Measurements from ENCODE around the gene SVIL.

SVIL gene, protein sequence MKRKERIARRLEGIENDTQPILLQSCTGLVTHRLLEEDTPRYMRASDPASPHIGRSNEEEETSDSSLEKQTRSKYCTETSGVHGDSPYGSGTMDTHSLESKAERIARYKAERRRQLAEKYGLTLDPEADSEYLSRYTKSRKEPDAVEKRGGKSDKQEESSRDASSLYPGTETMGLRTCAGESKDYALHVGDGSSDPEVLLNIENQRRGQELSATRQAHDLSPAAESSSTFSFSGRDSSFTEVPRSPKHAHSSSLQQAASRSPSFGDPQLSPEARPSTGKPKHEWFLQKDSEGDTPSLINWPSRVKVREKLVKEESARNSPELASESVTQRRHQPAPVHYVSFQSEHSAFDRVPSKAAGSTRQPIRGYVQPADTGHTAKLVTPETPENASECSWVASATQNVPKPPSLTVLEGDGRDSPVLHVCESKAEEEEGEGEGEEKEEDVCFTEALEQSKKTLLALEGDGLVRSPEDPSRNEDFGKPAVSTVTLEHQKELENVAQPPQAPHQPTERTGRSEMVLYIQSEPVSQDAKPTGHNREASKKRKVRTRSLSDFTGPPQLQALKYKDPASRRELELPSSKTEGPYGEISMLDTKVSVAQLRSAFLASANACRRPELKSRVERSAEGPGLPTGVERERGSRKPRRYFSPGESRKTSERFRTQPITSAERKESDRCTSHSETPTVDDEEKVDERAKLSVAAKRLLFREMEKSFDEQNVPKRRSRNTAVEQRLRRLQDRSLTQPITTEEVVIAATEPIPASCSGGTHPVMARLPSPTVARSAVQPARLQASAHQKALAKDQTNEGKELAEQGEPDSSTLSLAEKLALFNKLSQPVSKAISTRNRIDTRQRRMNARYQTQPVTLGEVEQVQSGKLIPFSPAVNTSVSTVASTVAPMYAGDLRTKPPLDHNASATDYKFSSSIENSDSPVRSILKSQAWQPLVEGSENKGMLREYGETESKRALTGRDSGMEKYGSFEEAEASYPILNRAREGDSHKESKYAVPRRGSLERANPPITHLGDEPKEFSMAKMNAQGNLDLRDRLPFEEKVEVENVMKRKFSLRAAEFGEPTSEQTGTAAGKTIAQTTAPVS (N-terminal part only)

DNA sequence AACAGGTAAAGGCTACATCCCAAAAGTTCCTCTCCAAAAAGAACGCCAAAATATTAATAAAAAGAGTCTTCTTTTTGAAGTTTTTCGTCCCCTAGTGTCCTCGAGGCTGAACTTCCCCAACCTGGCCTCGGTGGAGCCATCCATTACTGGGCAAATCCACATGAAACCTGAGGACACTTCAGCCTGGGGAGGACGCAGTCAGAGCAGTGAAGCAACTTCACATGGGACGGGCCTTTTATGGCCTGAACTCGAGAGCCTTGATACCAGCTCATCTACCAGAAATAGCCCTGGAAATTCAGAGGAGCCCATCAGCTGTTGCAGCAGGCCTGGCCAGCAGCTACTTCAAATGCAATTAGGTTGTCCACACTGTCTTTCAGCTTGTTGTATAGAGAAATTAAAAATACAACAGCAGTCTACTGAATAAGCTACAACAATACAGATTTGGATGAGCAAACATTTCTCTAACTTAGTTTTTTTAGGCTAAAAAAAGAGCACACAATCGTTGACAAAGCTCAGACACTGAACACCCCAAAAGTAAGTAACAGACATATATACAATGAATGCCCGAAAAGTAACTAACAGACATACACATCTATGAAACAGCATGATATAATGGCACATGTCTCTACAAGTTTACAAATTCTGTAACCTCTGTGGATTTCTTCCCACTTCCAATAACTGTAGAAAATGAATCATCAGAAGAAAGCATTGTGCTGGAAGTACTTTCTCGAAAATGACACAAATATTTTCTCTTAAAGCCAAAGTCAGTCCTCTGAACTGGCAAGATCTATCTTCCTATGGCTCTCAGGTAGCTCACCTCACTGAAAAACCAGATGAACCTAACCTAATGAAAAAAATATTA lies at the start of gene SVIL:
SVIL (minus strand) TSS at position 208 of the 862 bp plus-strand sequence. CDS start 79,913 bp downstream, outside the sequence.
- DNase-seq (ENCODE audit: low read depth, low spot score), result no peak

DNA sequence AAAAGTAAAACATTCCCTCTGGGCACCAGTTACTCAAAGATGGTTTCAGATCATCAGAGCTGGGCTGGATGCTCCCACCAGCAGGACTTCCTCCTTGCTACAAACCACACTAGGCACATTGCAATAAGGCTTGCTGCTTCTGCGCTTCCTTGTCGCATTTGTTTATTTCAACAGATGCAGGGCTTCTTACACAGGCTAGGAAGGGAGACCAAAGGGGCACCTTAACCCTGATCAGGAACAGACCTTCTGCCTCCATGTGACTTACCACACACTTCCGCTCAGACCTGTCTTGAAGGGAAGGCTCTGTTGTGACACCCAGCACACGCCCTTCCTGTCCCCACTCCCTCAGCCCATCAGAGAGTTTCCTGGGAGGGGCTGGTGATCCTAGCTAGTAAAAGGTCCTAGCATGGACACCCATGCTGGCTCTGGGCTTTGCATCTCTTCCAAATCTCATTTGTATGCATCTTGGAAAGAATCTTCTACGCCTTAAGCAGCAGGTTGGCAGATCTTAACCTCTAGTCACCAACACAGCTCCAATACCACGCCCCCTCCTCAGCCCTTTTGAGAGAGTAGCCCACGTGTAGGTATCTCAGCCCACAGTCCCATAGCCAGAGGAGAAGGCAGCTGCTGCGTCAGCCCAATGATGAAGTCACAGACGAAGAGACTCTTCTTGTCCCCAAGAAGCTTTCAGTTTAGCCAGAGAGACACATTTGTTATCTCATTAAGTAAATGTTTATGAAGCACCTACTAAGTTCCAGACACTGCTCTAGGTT lies 47.1 kb upstream of the SVIL start:
- no peak for TF ChIP-seq EZH2 (IDR thresholded peaks at IDR 0.05)
- no peak for TF ChIP-seq POLR2AphosphoS5 (IDR thresholded peaks at IDR 0.05; ENCODE audit: borderline replicate concordance, low read depth, low read length)
- no peak for TF ChIP-seq FOXP2 (optimal IDR thresholded peaks at IDR 0.05; ENCODE audit: control extremely low read depth, extremely low read length, insufficient read depth)
- H3K9ac ChIP-seq (ENCODE audit: insufficient read length), result no peak overlapping the region

More for the DNA sequence above, at the start of gene SVIL:
- H3K9me3 ChIP-seq (ENCODE audit: low read depth, low read length), result no peaks in the 10 kb centered on the region
- peak within 1 kb of the TSS; percentile 61 for H3K4me3 ChIP-seq
- H3K36me3 ChIP-seq (ENCODE audit: insufficient read depth, low read length), result no peaks in the 10 kb centered on the region
- peak within 1 kb of the TSS; percentile 7 for H3K9ac ChIP-seq (ENCODE audit: insufficient read length)
- H3K27ac ChIP-seq, result peak within 1 kb of the TSS; percentile 83
- TF ChIP-seq POLR2AphosphoS5 (IDR thresholded peaks at IDR 0.05; ENCODE audit: borderline replicate concordance, low read depth, low read length) (no peak), EZH2 (IDR thresholded peaks at IDR 0.05) (no peak), FOXP2 (optimal IDR thresholded peaks at IDR 0.05; ENCODE audit: control extremely low read depth, extremely low read length, insufficient read depth) (no peak)

DNA sequence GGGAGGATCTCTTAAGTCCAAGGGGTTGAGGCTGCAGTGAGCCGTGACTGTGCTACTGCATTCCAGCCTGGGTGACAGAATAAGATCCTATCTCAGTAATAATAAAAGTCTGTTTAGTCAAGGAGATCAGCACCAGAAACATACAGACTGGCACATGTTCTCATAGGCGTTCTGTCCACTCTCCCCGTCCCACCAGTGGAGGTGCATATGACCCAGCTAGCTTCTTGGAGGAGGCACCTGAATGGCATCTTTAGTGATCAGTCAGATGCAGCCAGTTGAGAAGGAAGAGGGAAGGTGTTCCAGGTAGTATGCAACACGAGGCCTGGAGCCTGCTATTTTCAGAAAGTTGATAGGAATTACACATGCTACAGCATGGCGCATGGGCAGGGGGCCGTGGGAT lies 45.3 kb upstream of the SVIL start:
- Histone ChIP-seq H3K9me3 (ENCODE audit: low read depth, low read length) (no peaks in the 10 kb centered on the region), H3K27ac (no peak overlapping the region), H3K4me3 (no peak overlapping the region), H3K36me3 (ENCODE audit: insufficient read depth, low read length) (no peaks in the 10 kb centered on the region), H3K9ac (ENCODE audit: insufficient read length) (no peak overlapping the region)
- TF ChIP-seq EZH2 (IDR thresholded peaks at IDR 0.05) (no peak), FOXP2 (optimal IDR thresholded peaks at IDR 0.05; ENCODE audit: control extremely low read depth, extremely low read length, insufficient read depth) (no peak), POLR2AphosphoS5 (IDR thresholded peaks at IDR 0.05; ENCODE audit: borderline replicate concordance, low read depth, low read length) (no peak)
- no peak for DNase-seq (ENCODE audit: low read depth, low spot score)

More for the DNA sequence above, 47.1 kb upstream of the SVIL start:
- DNase-seq (ENCODE audit: low read depth, low spot score), result no peak
- no peaks in the 10 kb centered on the region for H3K36me3 ChIP-seq (ENCODE audit: insufficient read depth, low read length)
- H3K27ac ChIP-seq, result no peak overlapping the region
- H3K4me3 ChIP-seq, result no peak overlapping the region
- H3K9me3 ChIP-seq (ENCODE audit: low read depth, low read length), result no peaks in the 10 kb centered on the region

DNA sequence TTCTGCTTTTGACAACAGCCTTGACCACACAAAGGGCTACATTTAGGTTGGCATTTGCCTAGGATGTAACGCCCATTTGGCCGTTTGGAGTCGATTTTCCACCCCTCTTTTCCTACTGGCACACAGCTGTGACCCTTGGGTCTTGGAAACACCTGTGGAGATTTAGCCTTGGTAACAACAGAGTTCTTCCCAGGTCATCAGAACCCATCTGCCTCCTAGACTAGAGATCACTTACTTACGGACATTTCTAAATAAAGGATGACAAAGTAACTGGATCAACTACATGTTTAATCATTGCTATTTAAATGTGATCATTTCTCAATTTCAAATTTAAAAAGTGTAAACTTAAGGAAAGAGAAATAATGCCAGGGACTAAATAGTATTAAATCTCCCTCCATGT lies 42.0 kb upstream of the SVIL start:
- no peak for DNase-seq (ENCODE audit: low read depth, low spot score)
- H3K9ac ChIP-seq (ENCODE audit: insufficient read length), result no peak overlapping the region
- no peak overlapping the region for H3K4me3 ChIP-seq
- H3K36me3 ChIP-seq (ENCODE audit: insufficient read depth, low read length), result no peaks in the 10 kb centered on the region
- TF ChIP-seq FOXP2 (optimal IDR thresholded peaks at IDR 0.05; ENCODE audit: control extremely low read depth, extremely low read length, insufficient read depth) (no peak), EZH2 (IDR thresholded peaks at IDR 0.05) (no peak), POLR2AphosphoS5 (IDR thresholded peaks at IDR 0.05; ENCODE audit: borderline replicate concordance, low read depth, low read length) (no peak)
- H3K27ac ChIP-seq, result no peak overlapping the region
- H3K9me3 ChIP-seq (ENCODE audit: low read depth, low read length), result no peaks in the 10 kb centered on the region

DNA sequence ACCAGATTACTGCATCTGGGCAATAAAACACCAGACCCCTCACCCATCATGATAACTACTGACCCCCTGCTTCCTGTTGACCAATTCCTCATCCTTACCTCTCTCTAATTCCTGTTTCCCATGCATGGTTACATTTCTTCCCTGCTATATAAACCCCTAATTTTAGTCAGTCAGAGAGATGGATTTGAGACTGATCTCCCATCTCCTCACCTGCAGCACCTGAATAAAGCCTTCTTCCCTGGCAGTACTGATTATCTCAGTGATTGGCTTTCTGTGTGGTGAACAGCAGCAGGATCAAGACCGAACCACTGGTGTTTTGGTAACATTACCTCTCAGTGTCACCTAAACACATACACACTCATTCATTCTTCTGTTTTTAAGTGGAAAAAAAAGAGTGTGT lies 41.2 kb upstream of the SVIL start:
- H3K9me3 ChIP-seq (ENCODE audit: low read depth, low read length), result no peaks in the 10 kb centered on the region
- no peak overlapping the region for H3K27ac ChIP-seq
- no peaks in the 10 kb centered on the region for H3K36me3 ChIP-seq (ENCODE audit: insufficient read depth, low read length)
- TF ChIP-seq POLR2AphosphoS5 (IDR thresholded peaks at IDR 0.05; ENCODE audit: borderline replicate concordance, low read depth, low read length), result no peak
- no peak for TF ChIP-seq FOXP2 (optimal IDR thresholded peaks at IDR 0.05; ENCODE audit: control extremely low read depth, extremely low read length, insufficient read depth)
- no peak for TF ChIP-seq EZH2 (IDR thresholded peaks at IDR 0.05)
- no peak overlapping the region for H3K4me3 ChIP-seq
- DNase-seq (ENCODE audit: low read depth, low spot score), result no peak
- H3K9ac ChIP-seq (ENCODE audit: insufficient read length), result no peak overlapping the region

DNA sequence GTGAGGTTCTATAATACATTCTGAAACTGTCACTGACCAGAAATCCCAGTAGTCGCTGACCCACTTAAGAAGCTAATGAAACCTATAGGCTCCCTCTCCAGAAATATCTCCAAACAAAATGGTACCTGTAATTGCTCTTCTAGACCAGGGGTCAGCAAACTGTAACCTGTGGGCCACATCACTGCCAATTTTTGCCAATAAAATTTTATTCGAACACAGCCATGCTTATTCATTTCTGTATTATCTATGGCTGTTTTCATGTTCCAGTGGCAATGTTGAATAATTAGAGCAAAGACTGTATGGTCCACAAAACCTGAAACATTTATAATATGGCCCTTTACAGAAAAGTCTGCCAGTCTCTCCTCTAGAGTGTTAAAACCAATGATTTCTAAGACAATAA lies 37.2 kb upstream of the SVIL start:
- Histone ChIP-seq H3K9me3 (ENCODE audit: low read depth, low read length) (no peaks in the 10 kb centered on the region), H3K9ac (ENCODE audit: insufficient read length) (no peak overlapping the region), H3K27ac (no peak overlapping the region), H3K36me3 (ENCODE audit: insufficient read depth, low read length) (no peaks in the 10 kb centered on the region), H3K4me3 (no peak overlapping the region)
- no peak for DNase-seq (ENCODE audit: low read depth, low spot score)
- no peak for TF ChIP-seq POLR2AphosphoS5 (IDR thresholded peaks at IDR 0.05; ENCODE audit: borderline replicate concordance, low read depth, low read length)

DNA sequence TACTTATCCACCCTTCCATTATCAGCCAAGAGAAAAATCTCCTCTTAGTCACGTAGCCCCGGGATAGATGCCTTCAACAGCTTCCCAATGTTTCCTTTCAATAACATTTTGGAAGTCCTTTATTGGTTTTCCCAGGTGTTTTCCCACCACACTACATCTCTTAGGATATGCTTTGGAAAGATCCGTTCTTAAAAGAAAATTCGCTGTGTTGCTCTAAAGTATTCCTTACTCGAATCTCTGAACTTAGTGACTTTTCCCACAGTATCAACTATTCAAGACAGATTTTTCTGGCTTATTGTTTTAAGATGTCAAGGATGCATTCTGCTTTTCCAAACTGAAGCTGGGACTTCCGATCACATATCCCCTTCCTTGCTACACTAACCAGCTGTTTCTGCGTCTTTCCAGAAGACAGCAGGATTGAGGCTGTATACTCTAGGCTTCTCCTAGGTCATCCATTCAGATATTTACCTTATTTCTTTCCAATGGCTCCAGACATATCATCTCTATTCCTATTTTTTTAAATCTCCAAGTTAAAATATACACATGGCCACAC lies 36.5 kb upstream of the SVIL start:
- H3K4me3 ChIP-seq, result no peak overlapping the region
- TF ChIP-seq POLR2AphosphoS5 (IDR thresholded peaks at IDR 0.05; ENCODE audit: borderline replicate concordance, low read depth, low read length) (no peak), FOXP2 (optimal IDR thresholded peaks at IDR 0.05; ENCODE audit: control extremely low read depth, extremely low read length, insufficient read depth) (no peak), EZH2 (IDR thresholded peaks at IDR 0.05) (no peak)
- no peak overlapping the region for H3K9ac ChIP-seq (ENCODE audit: insufficient read length)
- no peak overlapping the region for H3K27ac ChIP-seq
- H3K9me3 ChIP-seq (ENCODE audit: low read depth, low read length), result no peaks in the 10 kb centered on the region
- no peak for DNase-seq (ENCODE audit: low read depth, low spot score)
- H3K36me3 ChIP-seq (ENCODE audit: insufficient read depth, low read length), result no peaks in the 10 kb centered on the region
